ENCODE results near the gene RTBDN.
"Not testable (repeated sequence)": the region's sequence is repeated elsewhere in the genome, so short reads cannot be mapped to it uniquely, and the experiment has no call there.

Gene RTBDN

DNA sequence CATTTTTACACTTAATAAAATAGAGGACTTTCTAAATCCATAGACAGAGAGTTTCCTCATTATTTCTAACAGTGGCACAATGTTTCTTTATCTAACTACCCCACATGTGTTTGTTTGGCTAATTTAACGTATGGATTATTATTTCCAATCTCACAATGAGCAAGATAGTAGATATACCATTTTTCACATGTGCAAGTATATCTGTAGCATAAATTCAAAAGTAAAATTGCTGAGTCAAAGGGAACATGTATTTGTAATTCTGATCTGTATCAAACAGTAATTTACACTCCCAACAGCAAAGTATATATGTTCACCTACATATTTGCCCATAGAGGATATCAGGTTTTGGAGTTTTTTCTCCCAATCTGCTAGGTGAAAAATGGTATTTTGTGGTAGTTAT, 22.3 kb upstream of the RTBDN start:
- no peak for DNase-seq

- DNase-seq: peak; percentile 94 to 96
Measured at GRCh38 chr19:12847159-12848139, 13.1 kb upstream of the RTBDN start.

DNA sequence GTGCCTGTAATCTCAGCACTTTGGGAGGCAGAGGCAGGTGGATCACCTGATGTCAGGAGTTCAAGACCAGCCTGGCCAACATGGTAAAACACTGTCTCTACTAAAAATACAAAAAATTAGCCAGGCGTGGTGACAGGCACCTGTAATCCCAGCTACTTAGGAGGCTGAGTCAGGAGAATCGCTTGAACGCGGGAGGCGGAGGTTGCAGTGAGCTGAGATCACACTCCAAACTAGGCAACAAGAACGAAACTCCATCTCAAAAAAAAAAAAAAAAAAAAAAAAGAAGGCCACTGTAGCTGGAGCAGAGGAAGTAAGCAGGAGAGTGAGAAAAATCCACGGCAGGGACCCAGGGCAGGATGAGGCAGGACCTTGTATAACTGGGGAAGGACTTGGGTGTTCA, 12.2 kb upstream of the RTBDN start:
- not testable (repeated sequence) for DNase-seq

GRCh38 chr19:12843999-12844732, 9.8 kb upstream of the RTBDN start:
- DNase-seq: no peak

DNA sequence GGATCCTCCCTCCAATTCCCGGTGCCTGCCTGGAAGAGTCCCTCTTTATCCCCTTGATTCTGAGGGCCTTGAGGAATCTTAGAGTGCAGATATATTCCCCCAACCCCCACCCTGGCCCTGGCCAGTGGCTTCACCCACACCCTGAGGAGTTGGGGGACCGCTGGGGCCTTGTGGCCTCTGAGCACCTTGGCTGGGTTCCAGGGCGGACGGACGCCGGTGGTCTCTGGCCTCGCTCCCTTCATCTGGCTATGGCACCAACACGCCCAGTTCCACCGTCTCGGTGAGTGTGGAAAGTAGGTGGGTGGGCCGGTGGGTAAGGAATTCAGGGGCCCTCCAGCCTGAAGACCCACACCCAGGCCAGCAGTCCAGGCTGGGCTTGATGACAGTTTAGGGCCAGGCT, 8.9 kb upstream of the RTBDN start:
- DNase-seq: no peak

GRCh38 chr19:12842511-12842910, 8.1 kb upstream of the RTBDN start:
- DNase-seq: no peak

DNA sequence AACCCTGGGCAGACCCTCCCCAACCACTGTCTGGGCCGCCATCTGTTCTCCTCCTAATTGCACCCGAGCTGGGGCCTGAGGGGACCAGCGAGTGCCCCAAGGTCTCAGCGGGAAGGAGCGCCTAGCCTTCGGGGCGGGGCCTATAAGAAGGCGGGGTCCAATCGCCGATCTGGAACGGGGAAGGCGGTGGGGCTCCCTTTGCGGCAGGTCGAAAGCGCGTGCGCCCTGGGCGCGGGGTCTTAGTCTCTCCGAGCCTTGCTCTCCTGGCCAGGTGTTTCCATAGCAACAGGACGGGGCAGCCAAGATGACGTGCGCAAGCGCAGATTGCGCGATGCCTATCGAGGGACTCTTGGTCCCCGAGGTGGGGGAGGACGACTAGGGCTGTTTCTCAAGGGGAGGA, 6.7 kb upstream of the RTBDN start:
- DNase-seq: no peak

GRCh38 chr19:12840091-12841079, 6.0 kb upstream of the RTBDN start:
- DNase-seq: peak; percentile 56 to 59

- no peak for DNase-seq
Measured at GRCh38 chr19:12838886-12839756, 4.7 kb upstream of the RTBDN start.

DNA sequence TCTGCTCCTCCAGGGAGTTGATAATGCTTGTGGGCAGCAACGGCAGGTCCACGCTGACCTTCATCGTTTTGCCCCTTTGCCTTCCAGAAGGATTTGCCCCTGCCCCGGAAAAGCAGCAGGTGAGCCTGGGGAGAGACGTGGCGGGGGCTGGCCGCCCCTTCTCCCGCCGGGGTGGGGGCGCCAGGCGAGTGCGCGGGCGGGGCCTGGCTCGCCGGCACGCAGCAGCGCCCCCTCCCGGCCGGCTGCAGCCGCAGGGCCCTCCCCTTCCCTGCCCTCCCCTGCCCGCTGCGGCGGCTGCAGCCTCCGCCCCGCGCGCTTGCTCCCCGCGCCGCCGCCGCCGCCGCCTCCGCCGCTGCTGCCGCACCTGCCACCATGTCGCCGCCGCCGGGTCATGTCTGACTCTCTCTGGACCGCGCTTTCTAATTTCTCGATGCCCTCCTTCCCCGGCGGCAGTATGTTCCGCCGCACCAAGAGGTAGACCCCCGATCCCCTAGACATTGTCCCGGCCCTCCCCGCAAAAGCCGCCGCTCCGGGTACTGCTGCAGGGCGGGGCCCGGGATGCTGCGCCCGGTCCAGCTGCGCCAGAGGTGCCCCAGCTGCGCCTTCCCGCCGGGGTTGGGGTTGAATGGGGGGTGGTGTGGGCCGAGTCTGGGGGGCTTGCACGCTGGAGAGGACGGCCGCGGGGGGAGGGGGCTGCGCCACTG, 4.0 kb upstream of the RTBDN start, which contains the start of gene MAST1:
TSS of gene MAST1 (plus strand) at position 334 of the 704 bp plus-strand sequence. CDS start at position 392, 58 bp downstream.
- peak in 1 of 2 donors; percentile 58 for DNase-seq

GRCh38 chr19:12837225-12837624, 2.8 kb upstream of the RTBDN start:
- no peak for DNase-seq

DNA sequence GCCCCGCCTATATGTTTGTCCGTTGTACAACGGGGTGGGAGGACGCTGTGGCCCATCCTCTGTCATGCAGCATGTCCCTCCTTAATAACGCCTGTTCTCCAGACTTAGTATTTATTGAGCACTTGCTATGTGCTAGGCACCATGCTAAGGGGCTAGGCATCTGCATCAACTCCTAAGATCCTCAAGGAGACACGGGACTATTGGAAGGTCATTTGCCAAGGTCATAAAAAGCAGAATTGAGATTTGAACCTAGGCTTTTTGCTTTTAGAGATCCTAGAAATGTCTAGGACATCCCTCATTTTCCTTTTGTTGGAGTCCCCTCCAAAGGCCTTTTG, 2.1 kb upstream of the RTBDN start:
- DNase-seq: no peak

DNA sequence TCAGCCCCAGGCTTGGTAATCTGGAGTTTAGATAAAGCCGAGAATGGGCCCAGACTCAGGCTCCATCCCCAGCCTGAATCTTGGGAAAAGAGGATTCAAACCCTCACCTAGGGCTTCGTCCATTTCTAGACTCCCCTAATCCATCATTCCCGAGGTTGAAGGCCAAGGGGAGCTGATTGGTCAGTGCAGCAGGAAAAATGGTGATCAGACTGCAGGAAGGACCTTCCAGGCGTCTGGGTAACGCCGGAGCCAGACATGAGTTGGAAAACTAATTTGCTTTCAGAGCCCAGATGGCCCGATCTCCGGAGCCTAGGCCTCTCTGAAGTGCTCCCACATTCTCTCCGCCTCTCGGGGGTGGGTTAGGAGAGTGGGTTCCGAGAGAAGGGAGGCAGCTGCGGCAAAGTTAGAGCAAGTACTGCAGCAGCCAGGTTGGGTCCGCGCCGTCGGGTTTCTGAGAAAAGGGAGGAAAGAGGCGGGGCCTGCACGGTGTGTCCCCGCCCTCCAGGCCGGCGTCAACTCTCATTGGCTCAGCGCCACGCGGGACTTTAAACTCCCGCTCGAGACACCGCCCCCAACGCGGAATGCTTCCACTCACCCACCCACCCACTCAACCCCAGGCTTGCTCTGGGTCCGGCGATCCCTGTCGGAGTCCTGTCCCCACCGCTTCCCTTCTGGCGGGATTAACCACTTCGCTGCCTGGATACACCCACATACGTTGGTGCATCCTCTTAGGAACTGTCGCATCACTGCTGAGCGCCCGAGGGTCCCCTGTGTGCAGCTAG, 788 bp upstream of the RTBDN start:
- no peak for DNase-seq

DNA sequence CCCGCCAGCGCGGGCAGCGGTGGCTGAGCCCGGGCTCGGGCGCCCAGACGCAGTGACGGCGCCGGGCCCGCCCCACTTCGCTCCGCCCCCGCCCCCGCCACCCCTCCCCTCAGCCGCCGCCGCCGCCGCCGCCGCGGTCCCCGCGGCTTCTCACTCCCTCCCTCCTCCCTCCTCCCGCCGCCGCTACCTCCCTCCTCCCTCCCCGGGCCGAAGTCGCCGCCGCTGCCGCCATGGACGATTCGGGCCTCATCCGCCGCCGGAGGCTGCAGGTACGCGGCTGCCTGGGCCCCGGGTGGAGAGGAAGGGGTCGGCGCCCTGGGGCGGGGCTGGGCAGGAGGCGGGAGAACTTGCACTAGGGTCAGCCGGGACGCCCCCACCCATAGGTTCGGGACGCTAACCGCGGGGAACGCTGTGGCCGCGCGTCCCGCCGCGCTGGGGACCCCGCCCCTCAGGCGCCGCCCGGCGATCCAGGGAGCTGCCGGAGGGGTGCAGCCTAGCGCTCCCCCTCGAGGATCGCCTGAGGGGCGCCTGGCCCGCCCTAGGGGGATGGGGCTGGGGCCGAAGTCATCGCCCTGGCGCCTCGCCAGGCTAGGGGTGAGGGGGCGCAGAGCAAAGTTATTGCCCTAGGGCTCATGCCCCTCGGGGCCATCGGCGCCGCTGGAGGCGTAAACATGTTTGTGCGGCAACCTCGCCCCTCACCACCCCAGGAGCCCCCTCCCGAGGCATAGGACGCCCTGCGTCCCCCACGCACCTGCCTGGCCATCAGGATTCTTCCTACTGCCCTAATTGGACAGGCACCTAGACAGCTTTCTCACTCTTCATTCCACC, 427 bp downstream of the RTBDN start:
- DNase-seq: no peak

GRCh38 chr19:12833418-12833737, 1.0 kb downstream of the RTBDN start:
- DNase-seq: no peak

GRCh38 chr19:12828494-12828893, 5.9 kb downstream of the RTBDN start:
- no peak for DNase-seq

- DNase-seq: peak in 1 of 2 donors; percentile 44
Measured at GRCh38 chr19:12825254-12826131, 8.9 kb downstream of the RTBDN start.

GRCh38 chr19:12821761-12822160, 12.6 kb downstream of the RTBDN start:
- DNase-seq: no peak
